ENCODE results near the gene KRTAP5-1. TPM values are rescaled to one million over a fixed set of nuclear protein-coding genes. Genes with fewer than 3 reads are reported as not detected.

KRTAP5-1 gene
- total and polyA plus RNA-seq, 10 of the 15 experiments (the other 5 are each of a cell fraction or from before 2014, with no cell fraction given), result not detected

- BruUV-seq (replicated peaks), result no TSS peak
- intact Hi-C loops (cut with micrococcal nuclease; ENCODE audit: unreplicated experiment), result no loop called here
- CTCF ChIA-PET, result interaction anchor here (1.3 to 1.6 kb wide), 2 partner anchors 34 to 44 kb away, joined by 3 to 6 read pairs; no protein-coding TSS in a partner anchor
- Histone ChIP-seq H2AFZ (ENCODE audit: control insufficient read depth, low read depth, low read length) (no peak overlapping the region), H3K4me2 (ENCODE audit: control insufficient read depth, insufficient read depth) (no peak overlapping the region), H4K20me1 (ENCODE audit: control insufficient read depth, insufficient read depth) (no peaks in the 10 kb centered on the region), H3K4me3 (no peak overlapping the region), H3K27me3 (replicated peaks in 1 of 2; ENCODE audit: control insufficient read depth in 2 of 2, insufficient read depth in 2 of 2, low read length in 1 of 2) (peaks cover 0 to 2% of the 10 kb centered on the region in 2 experiments; a peak in 2 of 4 replicates), H3K4me1 (ENCODE audit: control insufficient read depth, insufficient read depth, low read length) (no peaks in the 10 kb centered on the region), H3K9me3 (replicated peaks; ENCODE audit: control insufficient read depth, insufficient read depth, low read length) (no peaks in the 10 kb centered on the region), H3K36me3 (ENCODE audit: control insufficient read depth in 2 of 2, insufficient read depth in 2 of 2, low read length in 1 of 2) (no peaks in the 10 kb centered on the region), H3K9ac (ENCODE audit: control insufficient read depth, insufficient read depth, low read length) (no peak overlapping the region), H3K27ac (ENCODE audit: control insufficient read depth, insufficient read depth) (no peak overlapping the region), H3K79me2 (ENCODE audit: control insufficient read depth, insufficient read depth, low read length) (no peaks in the 10 kb centered on the region)
- RAD21 ChIA-PET (ENCODE audit: unreplicated experiment), result no interaction called here
- 18% methylated on average over 10 of the region's 10 CpGs for WGBS (ENCODE audit: insufficient coverage, insufficient replicate concordance, low lambda C conversion rate, missing lambda C conversion rate)
- in situ Hi-C loops (cut with MboI), result no loop called here
- TF ChIP-seq HDGF (IDR thresholded peaks at IDR 0.05) (no peak), CBX3 (IDR thresholded peaks at IDR 0.05; ENCODE audit: borderline replicate concordance, low read depth) (no peak), RELA (IDR thresholded peaks at IDR 0.05; ENCODE audit: borderline replicate concordance, partially characterized antibody) (no peak), NKRF (conservative IDR thresholded peaks at IDR 0.05) (no peak), GABPA (IDR thresholded peaks at IDR 0.05; ENCODE audit: low read depth) (no peak), FOXM1 (IDR thresholded peaks at IDR 0.05; ENCODE audit: low read depth, low read length) (no peak), IRF4 (IDR thresholded peaks at IDR 0.05; ENCODE audit: low read depth, low read length) (no peak), TCF12 (IDR thresholded peaks at IDR 0.05; ENCODE audit: low read depth, low read length) (no peak), MYB (IDR thresholded peaks at IDR 0.05; ENCODE audit: borderline replicate concordance, low read depth, low read length) (no peak), SRF (IDR thresholded peaks at IDR 0.05; ENCODE audit: low read depth in 2 of 2, low read length in 2 of 2) (no peak), ZNF274 (IDR thresholded peaks at IDR 0.05; ENCODE audit: insufficient read depth, insufficient read length) (no peak), ATF7 (IDR thresholded peaks at IDR 0.05; ENCODE audit: low read depth) (no peak), USF2 (IDR thresholded peaks at IDR 0.05; ENCODE audit: borderline replicate concordance, low read depth, low read length) (no peak), SREBF2 (IDR thresholded peaks at IDR 0.05; ENCODE audit: low read length) (no peak), SREBF1 (IDR thresholded peaks at IDR 0.05; ENCODE audit: low read length) (no peak), NR2F1 (conservative IDR thresholded peaks at IDR 0.05) (no peak), HDAC2 (IDR thresholded peaks at IDR 0.05) (no peak), BRCA1 (IDR thresholded peaks at IDR 0.05; ENCODE audit: low read depth, low read length) (no peak), CUX1 (IDR thresholded peaks at IDR 0.05; ENCODE audit: insufficient replicate concordance, low read depth, low read length) (no peak), CREB1 (IDR thresholded peaks at IDR 0.05; ENCODE audit: low read depth) (no peak)
- SMC1A ChIA-PET (ENCODE audit: uncharacterized antibody, unreplicated experiment), result interaction anchor here (0.6 kb wide), 1 partner anchor 725 kb away, joined by 3 read pairs; no protein-coding TSS in a partner anchor
- no peak for ATAC-seq
- no peak for FAIRE-seq
- no peak for DNase-seq (ENCODE audit: low read depth, low spot score)
- POLR2A ChIA-PET, result interaction anchor here (0.6 kb wide), 2 partner anchors 26 to 310 kb away, joined by 3 to 5 read pairs; partner anchors contain the start of gene TOLLIP
These were observed 34.4 kb upstream of the KRTAP5-1 start for GRCh38 chr11:1619449-1619848.
